Adrenal gland (tissue), 12 donors: ENCODE data around the gene SEMA3F. TPM values are rescaled to one million over a fixed set of nuclear protein-coding genes. Genes with fewer than 3 reads are reported as not detected.

Source experiments
- DNase-seq, 7 donors: peaks; one replicate each; pipeline ENCODE4 v3.0.0-alpha.2; 2019 to 2020
- H3K27ac ChIP-seq, 5 donors: fragments of 200-600 bp; sonication (generic) in 4 of 5; 1 replicate in 3 of 5; 2 replicates in 2 of 5; pipeline versions ENCODE4 v1.5.1 to v1.8.0; 2016 to 2020; ENCODE audit warnings: mild to moderate bottlenecking in 1 of 5
- H3K27me3 ChIP-seq: fragments of 200-600 bp; 2 replicates; pipeline ENCODE4 v1.8.0; 2021
- H3K36me3 ChIP-seq, 2 donors: fragments of 200-600 bp; replicated peaks in 1 of 2; 1 replicate in 1 of 2; 2 replicates in 1 of 2; pipeline versions ENCODE4 v1.5.1 to v1.8.0; 2018 to 2022
- H3K4me1 ChIP-seq, 2 donors: fragments of 200-600 bp; replicated peaks in 1 of 2; 1 replicate in 1 of 2; 2 replicates in 1 of 2; pipeline versions ENCODE4 v1.5.1 to v1.8.0; 2018 to 2021
- H3K4me3 ChIP-seq, 4 donors: fragments of 200-600 bp; sonication (generic) in 3 of 4; one replicate each; pipeline ENCODE4 v1.5.1; 2016 to 2018
- H3K9me3 ChIP-seq, 3 donors: fragments of 200-600 bp; sonication (generic) in 1 of 3; replicated peaks in 1 of 3; 1 replicate in 2 of 3; 2 replicates in 1 of 3; pipeline versions ENCODE4 v1.5.1 to v1.8.0; 2016 to 2021
- CTCF ChIP-seq, 6 experiments: fragments of 450-650 bp in 4 of 6; fragments of 200-600 bp in 2 of 6; sonication (generic) in 1 of 6; IDR thresholded peaks; 1 replicate in 5 of 6; 2 replicates in 1 of 6; pipeline versions ENCODE4 v1.5.1 to v1.8.0; 2016 to 2021; ENCODE audit warnings: antibody characterized with exemption in 6 of 6, mild to moderate bottlenecking in 2 of 6, moderate library complexity in 1 of 6
- POLR2A ChIP-seq, 2 donors: fragments of 450-650 bp; IDR thresholded peaks; one replicate each; pipeline ENCODE4 v1.6.1; 2017; ENCODE audit warnings: antibody characterized with exemption in 2 of 2, mild to moderate bottlenecking in 2 of 2, moderate library complexity in 1 of 2
- WGBS, 4 donors: extraction: QIAGEN DNeasy Blood & Tissue Kit in 2 of 4; methylation state at CpG; one replicate each; pipeline versions ENCODE4 v1.1.5 to v1.1.7; 2013 to 2017; 5-methylcytosine and 5-hydroxymethylcytosine counted together
- intact Hi-C, 2 donors: fragments of 100-400 bp; cut with DNase I; formaldehyde crosslinking; loops; one replicate each; pipeline versions ENCODE4 v1.14.1 to v1.15.0; 2022 to 2023
- polyA plus RNA-seq, 3 donors: library from polyadenylated mRNA; stranded (reverse); fragments of 200-250 nt in 2 of 3; fragments of 350-450 nt in 1 of 3; fragmentation: Illumina TruSeq in 1 of 3; extraction: RNeasy Lipid Tissue Mini Kit (QIAGEN cat#74804) in 1 of 3; gene quantifications; one replicate each; pipeline ENCODE4 v1.2.3, GENCODE V29; 2013 to 2014
- total RNA-seq, 9 donors: library from RNA; depleted of rRNA in 4 of 9; stranded (reverse); fragments of >200 nt in 4 of 9; fragments of 120-200 nt in 1 of 9; fragmentation: NEBNext Ultra II Directional in 1 of 9; extraction: Animal tissue kit (Norgen Biotek cat#: 25700) in 1 of 9; gene quantifications; one replicate each; pipeline versions ENCODE4 v1.1.0 to v1.2.4, GENCODE V29; 2013 to 2023
- donor health status: healthy with polysubstance abuse.
- donor health status: Bipolar disorder and iron deficiency.
- donor health status: DM: yes; HTN: yes; CAD: no.
- donor health status: DM: no; HTN: no; CAD: no.
- donor health status: DM: no; HTN: no; CAD: no.
- donor health status: DM: yes; HTN: yes; CAD: no.

Gene SEMA3F
- total and polyA plus RNA-seq, 12 donors, result 1.6 to 21.1 (median 13.6) TPM

- Histone ChIP-seq H3K4me1 (peaks cover 0 to 7% of the 10 kb centered on the region in 2 donors), H3K27me3 (peaks cover 34% of the 10 kb centered on the region), H3K27ac (no peak overlapping the region), H3K4me3 (no peak overlapping the region), H3K9me3 (no peaks in the 10 kb centered on the region), H3K36me3 (no peaks in the 10 kb centered on the region)
- TF ChIP-seq POLR2A (IDR thresholded peaks at IDR 0.05) (no peak), CTCF (IDR thresholded peaks at IDR 0.05) (peak; percentile 55 to 84 (median 74))
- DNase-seq, result peak in 6 of 7 donors; percentile 48 to 73 (median 57)
- WGBS, 4 donors, result 7 to 15% (median 9%) methylated on average over 16 to 70 of the region's 70 CpGs
- intact Hi-C loops, result loop anchor here in 1 of 2 donors (5.0 kb wide), 1 partner anchor 83 kb away; the partner anchor contains the start of gene LSMEM2
These were observed 39.2 kb downstream of the SEMA3F start for GRCh38 chr3:50194128-50194902.

DNA sequence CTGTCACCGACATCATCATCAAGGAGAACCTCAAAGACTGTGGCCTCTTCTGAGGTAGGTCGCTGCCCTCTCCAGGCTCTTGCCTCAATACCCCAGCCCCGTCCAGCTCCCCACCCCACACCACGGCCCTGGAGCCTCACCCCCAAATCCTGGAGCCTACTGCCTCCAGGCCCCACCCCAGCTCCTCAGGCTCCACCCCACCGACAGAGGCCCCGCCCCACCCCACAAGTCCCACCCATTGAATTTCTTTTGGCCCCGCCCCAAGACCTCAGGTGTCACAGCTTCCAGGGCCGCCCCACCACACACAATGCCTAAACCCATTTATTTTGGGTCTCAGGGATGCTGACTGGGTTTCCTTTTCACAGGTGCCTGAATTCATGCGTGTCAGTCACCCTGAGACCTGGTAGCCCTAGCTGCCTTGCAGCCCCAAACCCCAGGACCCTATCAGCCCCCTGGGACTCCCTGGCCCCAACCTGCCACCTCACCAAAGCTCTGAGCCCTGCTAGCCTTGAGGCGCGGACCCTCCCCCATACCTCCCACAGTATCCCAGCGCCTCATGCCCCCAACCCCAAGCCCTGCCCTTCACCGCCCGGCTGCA is 39.9 kb downstream of the SEMA3F start:
- Histone ChIP-seq H3K4me1 (peaks cover 0 to 7% of the 10 kb centered on the region in 2 donors), H3K4me3 (no peak overlapping the region), H3K9me3 (no peaks in the 10 kb centered on the region), H3K36me3 (no peaks in the 10 kb centered on the region), H3K27me3 (peaks cover 34% of the 10 kb centered on the region), H3K27ac (no peak overlapping the region)
- TF ChIP-seq CTCF (IDR thresholded peaks at IDR 0.05) (no peak), POLR2A (IDR thresholded peaks at IDR 0.05) (no peak)
- intact Hi-C loops, result loop anchor here in 1 of 2 donors (5.0 kb wide), 1 partner anchor 82 kb away; the partner anchor contains the start of gene LSMEM2
- WGBS, 4 donors, result 25 to 58% (median 49%) methylated on average over 5 to 14 of the region's 14 CpGs
- DNase-seq, result no peak

DNA sequence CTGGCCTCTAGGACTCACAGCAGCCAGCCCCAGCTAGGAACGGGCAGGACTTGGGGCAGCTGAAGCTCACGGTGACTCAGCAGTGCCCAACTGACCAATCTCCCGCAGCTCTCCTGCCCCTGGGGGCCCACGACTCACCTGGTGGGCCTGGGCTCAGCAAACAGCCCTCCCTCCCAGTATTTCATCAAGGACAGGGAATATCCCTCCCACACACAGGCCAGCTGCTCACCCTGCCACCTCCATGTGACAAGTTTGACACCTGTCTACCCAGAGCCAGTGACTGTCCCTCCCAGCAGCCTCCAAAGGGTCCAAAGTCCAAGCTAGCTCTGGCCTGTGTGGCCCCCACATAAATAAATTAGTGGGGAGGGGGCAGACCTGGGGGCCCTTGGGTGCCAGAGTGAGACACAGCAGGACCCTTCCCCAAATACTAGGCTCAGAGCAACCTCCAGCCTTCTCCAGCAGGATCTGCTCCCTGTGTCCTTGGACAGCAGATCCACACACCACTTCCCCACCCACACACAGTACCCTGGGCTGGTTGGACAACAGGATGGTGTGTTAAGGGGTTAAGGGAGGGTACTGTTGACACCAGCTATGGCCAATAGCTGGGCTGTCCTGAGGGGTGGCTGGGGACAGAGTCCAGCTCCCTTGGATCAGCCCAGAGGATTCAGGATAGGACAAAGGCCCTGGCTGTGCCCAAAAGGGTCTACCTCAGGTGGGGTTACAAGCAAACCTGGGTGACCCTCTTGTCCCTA is 40.6 kb downstream of the SEMA3F start:
- WGBS, 4 donors, result 12 to 50% (median 43%) methylated on average over 3 to 4 of the region's 4 CpGs; no CpG with 5 or more reads in 1 of the 4 donors
- peaks cover 0 to 7% of the 10 kb centered on the region in 2 donors for H3K4me1 ChIP-seq
- intact Hi-C loops, result no loop called here
- peaks cover 34% of the 10 kb centered on the region for H3K27me3 ChIP-seq
- no peak overlapping the region for H3K27ac ChIP-seq
- H3K4me3 ChIP-seq, result no peak overlapping the region
- H3K36me3 ChIP-seq, result no peaks in the 10 kb centered on the region
- TF ChIP-seq CTCF (IDR thresholded peaks at IDR 0.05), result no peak
- no peak for TF ChIP-seq POLR2A (IDR thresholded peaks at IDR 0.05)
- no peaks in the 10 kb centered on the region for H3K9me3 ChIP-seq
- no peak for DNase-seq

DNA sequence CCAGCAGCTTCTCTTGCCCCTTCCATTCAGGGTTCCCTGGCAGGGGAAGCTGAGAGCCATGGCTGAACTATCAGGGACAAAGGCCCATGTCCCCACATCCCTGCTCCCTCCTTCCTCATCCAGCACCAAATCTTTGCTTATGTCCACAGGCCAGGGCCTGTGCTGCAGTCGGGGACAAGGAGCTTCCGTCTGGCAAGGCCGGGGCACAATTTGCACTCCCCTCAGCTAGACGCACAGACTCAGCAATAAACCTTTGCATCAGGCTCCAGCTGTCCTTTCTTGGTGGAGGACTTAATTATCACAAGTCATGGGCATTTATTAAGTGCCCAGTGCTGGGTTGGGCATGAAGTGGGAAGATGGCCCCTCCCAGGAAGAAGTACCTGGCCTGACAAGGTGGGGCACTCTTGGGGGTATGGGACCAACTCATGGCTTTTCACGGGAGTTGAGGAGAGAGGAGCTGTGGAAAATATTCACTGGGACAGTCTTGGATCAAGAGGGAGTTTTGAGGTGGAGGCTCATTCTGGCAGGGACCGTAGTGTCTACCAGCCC is 41.2 kb downstream of the SEMA3F start:
- Histone ChIP-seq H3K36me3 (no peaks in the 10 kb centered on the region), H3K4me1 (peaks cover 0 to 7% of the 10 kb centered on the region in 2 donors), H3K27me3 (peaks cover 34% of the 10 kb centered on the region), H3K27ac (no peak overlapping the region), H3K4me3 (no peak overlapping the region), H3K9me3 (no peaks in the 10 kb centered on the region)
- intact Hi-C loops, result no loop called here
- WGBS, 4 donors, result 70 to 81% (median 78%) methylated on average over 6 of the region's 6 CpGs
- DNase-seq, result no peak
- no peak for TF ChIP-seq POLR2A (IDR thresholded peaks at IDR 0.05)
